SU-DHL-6 (cell line): ENCODE data around the gene PHLDA1.
"Not testable (repeated sequence)": the region's sequence is repeated elsewhere in the genome, so short reads cannot be mapped to it uniquely, and the experiment has no call there.

Experiments
- H2AFZ ChIP-seq: fragments of 200-600 bp; sonication (generic); 2 replicates; pipeline ENCODE4 v1.6.1; 2014; ENCODE audit warnings: low read depth, mild to moderate bottlenecking, moderate library complexity, mixed read lengths, antibody characterized with exemption, low read length; ENCODE audit not compliant: severe bottlenecking
- H3F3A ChIP-seq: fragments of 200-600 bp; shearing (Covaris generic); 2 replicates; pipeline ENCODE4 v1.6.0; 2016; ENCODE audit warnings: antibody characterized with exemption, mild to moderate bottlenecking; ENCODE audit not compliant: insufficient read depth
- H3K27ac ChIP-seq: fragments of 200-600 bp; sonication (generic); 2 replicates; pipeline ENCODE4 v1.5.1; 2016; ENCODE audit warnings: low read depth, mild to moderate bottlenecking, low read length, moderate library complexity, mixed read lengths
- H3K27me3 ChIP-seq: fragments of 200-600 bp; sonication (generic), shearing (Covaris generic); 2 replicates; pipeline ENCODE4 v1.6.0; 2014; ENCODE audit warnings: mild to moderate bottlenecking, low read length
- H3K36me3 ChIP-seq: fragments of 200-600 bp; sonication (generic); 2 replicates; pipeline ENCODE4 v1.6.1; 2014; ENCODE audit warnings: mild to moderate bottlenecking, low read length, mixed read lengths
- H3K4me2 ChIP-seq: fragments of 300-600, 200-600 bp; shearing (Covaris generic), sonication (generic); 2 replicates; pipeline ENCODE4 v1.6.0; 2014; ENCODE audit warnings: low read length, low read depth, mild to moderate bottlenecking; ENCODE audit not compliant: poor library complexity, severe bottlenecking
- H3K4me3 ChIP-seq: fragments of 200-600 bp; sonication (generic); 2 replicates; pipeline ENCODE4 v1.5.1; 2014; ENCODE audit warnings: antibody characterized with exemption, low read length, mild to moderate bottlenecking, mixed read lengths; ENCODE audit not compliant: insufficient read depth, poor library complexity, severe bottlenecking
- H3K79me2 ChIP-seq: fragments of 200-600 bp; sonication (generic); 2 replicates; pipeline ENCODE4 v1.6.1; 2014; ENCODE audit warnings: mild to moderate bottlenecking, low read length, moderate library complexity; ENCODE audit not compliant: insufficient read depth
- H3K9ac ChIP-seq: fragments of 200-600 bp; sonication (generic); 2 replicates; pipeline ENCODE4 v1.7.0; 2014; ENCODE audit warnings: mild to moderate bottlenecking, low read length
- H3K9me2 ChIP-seq: fragments of 200-600 bp; sonication (generic); replicated peaks from 2 replicates; pipeline ENCODE4 v1.6.1; 2014; ENCODE audit warnings: low read length; ENCODE audit not compliant: insufficient read depth
- H3K9me3 ChIP-seq: fragments of 200-600 bp; sonication (generic); 2 replicates; pipeline ENCODE4 v1.6.1; 2014; ENCODE audit warnings: low read length, mixed read lengths; ENCODE audit not compliant: insufficient read depth
- H4K20me1 ChIP-seq: fragments of 200-600 bp; sonication (generic); 2 replicates; pipeline ENCODE4 v1.6.1; 2014; ENCODE audit warnings: low read depth, mild to moderate bottlenecking, antibody characterized with exemption, low read length, moderate library complexity, mixed read lengths
- EZH2phosphoT487 ChIP-seq: fragments of 200-600 bp; sonication (generic), shearing (Covaris generic); conservative IDR thresholded peaks from 2 replicates; pipeline ENCODE4 v1.6.1; 2018; ENCODE audit warnings: mild to moderate bottlenecking, antibody characterized with exemption, low read length, moderate library complexity, mixed read lengths
- TF ChIP-seq, protein P1 (sequence below): fragments of 200-600 bp; sonication (generic); IDR thresholded peaks from one replicate; pipeline ENCODE4 v1.5.1; 2017; ENCODE audit warnings: antibody characterized with exemption, mild to moderate bottlenecking, low read length, moderate library complexity; ENCODE audit not compliant: insufficient read depth, poor library complexity, severe bottlenecking

Gene PHLDA1

DNA sequence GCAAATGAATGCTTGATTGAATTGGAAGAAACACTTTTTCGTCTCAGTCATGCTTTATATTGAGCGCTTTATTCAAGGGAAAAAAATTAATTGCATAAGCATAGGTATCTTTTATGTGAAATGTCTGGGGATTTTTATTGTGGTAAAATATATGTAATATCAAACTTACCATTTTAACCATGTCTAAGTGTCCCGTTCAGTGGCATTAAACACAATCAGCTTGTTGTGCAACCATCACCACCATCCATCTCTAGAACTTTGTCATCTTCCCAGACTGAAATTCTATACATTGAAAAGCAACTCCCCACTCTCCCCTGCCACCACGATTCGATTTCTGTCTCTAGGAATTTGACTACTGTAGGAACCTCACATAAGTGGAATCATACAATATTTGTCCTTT, 39.8 kb downstream of the PHLDA1 start:
- no peaks in the 10 kb centered on the region for H3K9me2 ChIP-seq
- H3K27me3 ChIP-seq, result no peaks in the 10 kb centered on the region
- H3F3A ChIP-seq, result no peaks in the 10 kb centered on the region
- H3K79me2 ChIP-seq, result no peaks in the 10 kb centered on the region
- no peak for TF ChIP-seq EZH2phosphoT487
- TF ChIP-seq, protein P1, sequence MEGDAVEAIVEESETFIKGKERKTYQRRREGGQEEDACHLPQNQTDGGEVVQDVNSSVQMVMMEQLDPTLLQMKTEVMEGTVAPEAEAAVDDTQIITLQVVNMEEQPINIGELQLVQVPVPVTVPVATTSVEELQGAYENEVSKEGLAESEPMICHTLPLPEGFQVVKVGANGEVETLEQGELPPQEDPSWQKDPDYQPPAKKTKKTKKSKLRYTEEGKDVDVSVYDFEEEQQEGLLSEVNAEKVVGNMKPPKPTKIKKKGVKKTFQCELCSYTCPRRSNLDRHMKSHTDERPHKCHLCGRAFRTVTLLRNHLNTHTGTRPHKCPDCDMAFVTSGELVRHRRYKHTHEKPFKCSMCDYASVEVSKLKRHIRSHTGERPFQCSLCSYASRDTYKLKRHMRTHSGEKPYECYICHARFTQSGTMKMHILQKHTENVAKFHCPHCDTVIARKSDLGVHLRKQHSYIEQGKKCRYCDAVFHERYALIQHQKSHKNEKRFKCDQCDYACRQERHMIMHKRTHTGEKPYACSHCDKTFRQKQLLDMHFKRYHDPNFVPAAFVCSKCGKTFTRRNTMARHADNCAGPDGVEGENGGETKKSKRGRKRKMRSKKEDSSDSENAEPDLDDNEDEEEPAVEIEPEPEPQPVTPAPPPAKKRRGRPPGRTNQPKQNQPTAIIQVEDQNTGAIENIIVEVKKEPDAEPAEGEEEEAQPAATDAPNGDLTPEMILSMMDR, result no peak
- no peaks in the 10 kb centered on the region for H3K9me3 ChIP-seq
- no peaks in the 10 kb centered on the region for H3K36me3 ChIP-seq
- H3K4me2 ChIP-seq, result no peak overlapping the region
- H3K27ac ChIP-seq, result no peak overlapping the region
- H3K4me3 ChIP-seq, result no peak overlapping the region
- H2AFZ ChIP-seq, result no peak overlapping the region
- H4K20me1 ChIP-seq, result no peaks in the 10 kb centered on the region
- H3K9ac ChIP-seq, result no peak overlapping the region

DNA sequence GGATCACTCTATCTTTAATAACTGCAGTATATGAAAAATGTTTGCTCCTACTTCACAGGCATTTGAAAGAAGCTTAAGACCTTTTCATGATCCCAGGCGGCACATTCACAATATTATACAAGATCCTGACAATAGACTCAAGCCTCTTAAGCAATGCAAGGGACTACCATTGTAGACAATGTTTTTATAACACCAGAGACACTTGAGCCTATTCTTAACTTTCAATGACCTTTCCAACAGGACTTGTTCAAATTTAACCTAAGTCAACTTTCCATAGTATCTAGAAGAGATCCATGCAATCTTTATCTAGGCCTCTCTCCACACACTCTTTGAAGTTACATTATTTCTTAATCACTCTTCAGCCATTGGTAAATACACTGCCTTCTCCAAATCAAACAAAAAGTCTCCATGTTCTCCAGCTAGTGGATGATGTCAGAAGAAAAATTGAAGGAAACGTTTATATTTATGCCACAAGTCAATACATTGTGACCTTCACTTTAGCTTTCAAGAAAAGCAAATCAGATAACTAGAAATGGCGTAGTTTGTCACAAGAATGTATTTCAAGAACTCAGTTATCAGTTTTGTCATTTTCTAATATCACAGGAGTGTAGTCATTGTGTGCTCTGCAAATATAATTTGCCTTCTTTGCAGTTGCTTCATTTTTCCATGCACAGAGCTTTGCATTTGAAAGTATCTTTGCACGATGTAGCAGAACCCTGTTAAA, 41.2 kb downstream of the PHLDA1 start:
- H3K79me2 ChIP-seq, result no peaks in the 10 kb centered on the region
- H3K4me2 ChIP-seq, result no peak overlapping the region
- H3F3A ChIP-seq, result no peaks in the 10 kb centered on the region
- TF ChIP-seq, protein P1, result no peak
- no peak for TF ChIP-seq EZH2phosphoT487
- H3K27me3 ChIP-seq, result no peaks in the 10 kb centered on the region
- H3K9me3 ChIP-seq, result no peaks in the 10 kb centered on the region
- H4K20me1 ChIP-seq, result no peaks in the 10 kb centered on the region
- no peak overlapping the region for H3K9ac ChIP-seq
- H3K9me2 ChIP-seq, result no peaks in the 10 kb centered on the region
- no peaks in the 10 kb centered on the region for H3K36me3 ChIP-seq
- H3K4me3 ChIP-seq, result no peak overlapping the region
- H3K27ac ChIP-seq, result no peak overlapping the region
- no peak overlapping the region for H2AFZ ChIP-seq

DNA sequence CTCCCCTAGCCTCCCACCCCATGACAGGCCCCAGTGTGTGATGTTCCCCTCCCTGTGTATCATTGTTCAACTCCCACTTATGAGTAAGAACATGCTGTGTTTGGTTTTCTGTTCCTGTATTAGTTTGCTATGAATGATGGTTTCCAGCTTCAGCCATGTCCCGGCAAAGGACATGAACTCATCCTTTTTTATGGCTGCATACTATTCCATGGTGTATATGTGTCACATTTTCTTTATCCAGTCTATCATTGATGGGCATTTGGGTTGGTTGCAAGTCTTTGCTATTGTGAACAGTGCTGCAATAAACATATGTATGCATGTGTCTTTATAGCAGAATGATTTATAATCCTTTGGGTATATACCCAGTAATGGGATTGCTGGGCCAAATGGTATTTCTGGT, 43.9 kb downstream of the PHLDA1 start:
- not testable (repeated sequence) for H2AFZ ChIP-seq, H3K4me2 ChIP-seq, H3K9me3 ChIP-seq, H3F3A ChIP-seq, H3K4me3 ChIP-seq, H3K9me2 ChIP-seq, H3K27me3 ChIP-seq, H3K27ac ChIP-seq, H3K9ac ChIP-seq, H3K36me3 ChIP-seq, H4K20me1 ChIP-seq, H3K79me2 ChIP-seq

DNA sequence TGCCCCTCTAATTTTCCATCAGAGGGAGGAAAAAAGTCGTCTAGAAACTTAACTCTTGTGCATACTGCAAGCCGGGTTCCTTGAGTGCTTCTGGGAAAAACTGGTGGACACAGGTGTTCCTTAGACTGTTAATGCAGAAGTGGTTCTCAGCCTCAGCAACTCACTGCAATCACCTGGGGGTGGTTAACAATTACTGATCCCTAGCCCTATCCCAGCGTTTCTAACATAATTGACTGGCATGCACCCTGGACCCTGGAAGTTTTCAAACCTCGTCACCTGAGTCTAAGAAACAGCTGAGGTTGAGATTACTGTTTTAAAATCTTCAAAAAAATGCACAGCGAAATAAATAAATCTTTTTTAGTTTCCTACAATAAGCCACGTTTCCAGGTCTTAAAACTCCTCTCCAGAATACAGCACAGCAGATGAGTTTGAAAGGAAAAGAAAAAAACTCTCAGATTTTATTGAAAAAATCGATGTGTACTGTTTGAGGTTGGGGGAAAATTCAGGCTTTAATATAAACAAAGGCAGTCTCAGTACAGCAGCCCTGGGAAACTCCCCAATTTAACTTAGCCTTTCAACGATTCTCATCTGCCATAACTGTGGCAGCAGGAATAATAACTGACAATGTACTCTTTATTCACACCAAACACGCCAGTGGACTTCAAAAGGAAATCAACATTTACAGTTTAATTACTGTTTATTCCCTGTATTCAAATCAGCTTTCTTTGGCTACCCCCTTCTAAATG, 45.4 kb downstream of the PHLDA1 start:
- no peaks in the 10 kb centered on the region for H3K79me2 ChIP-seq
- H3K4me2 ChIP-seq, result no peak overlapping the region
- no peaks in the 10 kb centered on the region for H3K27me3 ChIP-seq
- H3F3A ChIP-seq, result no peaks in the 10 kb centered on the region
- H2AFZ ChIP-seq, result no peak overlapping the region
- TF ChIP-seq EZH2phosphoT487, result no peak
- TF ChIP-seq, protein P1, result no peak
- H4K20me1 ChIP-seq, result no peaks in the 10 kb centered on the region
- no peaks in the 10 kb centered on the region for H3K36me3 ChIP-seq
- H3K27ac ChIP-seq, result no peak overlapping the region
- no peaks in the 10 kb centered on the region for H3K9me2 ChIP-seq
- no peak overlapping the region for H3K9ac ChIP-seq
- no peak overlapping the region for H3K4me3 ChIP-seq
- H3K9me3 ChIP-seq, result no peaks in the 10 kb centered on the region
